HG03060 (cell line): Measurements from ENCODE around the gene LRRC74A.

Experiments
- ATAC-seq: cut with Tn5 transposase; IDR thresholded peaks from one replicate; pipeline ENCODE4 v1.9.1; 2021; ENCODE audit warnings: low read depth, moderate number of reproducible peaks; ENCODE audit not compliant: unreplicated experiment

The LRRC74A gene

GRCh38 chr14:76844223-76844622 is 18.0 kb downstream of the LRRC74A start:
- no peak for ATAC-seq

GRCh38 chr14:76846331-76847047 is 20.3 kb downstream of the LRRC74A start:
- no peak for ATAC-seq

- ATAC-seq = no peak
These were observed 22.7 kb downstream of the LRRC74A start for GRCh38 chr14:76848879-76849278.

- ATAC-seq = no peak
These were observed 28.9 kb downstream of the LRRC74A start for GRCh38 chr14:76855066-76855465.

GRCh38 chr14:76856769-76857168 is 30.6 kb downstream of the LRRC74A start:
- no peak for ATAC-seq

- ATAC-seq = no peak
These were observed 35.5 kb downstream of the LRRC74A start for GRCh38 chr14:76861574-76862255.

- ATAC-seq = no peak
These were observed 36.5 kb downstream of the LRRC74A start for GRCh38 chr14:76862546-76863282.

GRCh38 chr14:76863724-76864407 is 37.7 kb downstream of the LRRC74A start:
- no peak for ATAC-seq

- no peak for ATAC-seq
These were observed 40.2 kb downstream of the LRRC74A start for GRCh38 chr14:76866456-76866855.

GRCh38 chr14:76867516-76868453 is 41.6 kb downstream of the LRRC74A start:
- no peak for ATAC-seq

- no peak for ATAC-seq
These were observed 42.4 kb downstream of the LRRC74A start for GRCh38 chr14:76868454-76869170.

GRCh38 chr14:76870166-76870565 is 44.0 kb downstream of the LRRC74A start:
- ATAC-seq = no peak

- no peak for ATAC-seq
These were observed 46.7 kb downstream of the LRRC74A start for GRCh38 chr14:76872796-76873432.

- ATAC-seq = no peak
These were observed 48.5 kb downstream of the LRRC74A start for GRCh38 chr14:76874734-76875133.

GRCh38 chr14:76876076-76876475 is 49.9 kb downstream of the LRRC74A start:
- no peak for ATAC-seq

- no peak for ATAC-seq
These were observed 51.7 kb downstream of the LRRC74A start for GRCh38 chr14:76877871-76878270.

- no peak for ATAC-seq
These were observed 54.2 kb downstream of the LRRC74A start for GRCh38 chr14:76880449-76880848.

GRCh38 chr14:76881348-76881747 is 55.1 kb downstream of the LRRC74A start:
- ATAC-seq = no peak

GRCh38 chr14:76882651-76883050 is 56.4 kb downstream of the LRRC74A start:
- ATAC-seq = no peak
